Stimulated activated CD8-positive, alpha-beta memory T cell treated with anti-CD3 and anti-CD28 coated beads, Interleukin-15, amount 100 ng/mL, for 1 hour (primary cell): ENCODE data around the gene FLAD1.

Experiments used
- DNase-seq: peaks from one replicate; pipeline ENCODE4 v3.0.0-alpha.2; 2020; ENCODE audit warnings: low read depth

The FLAD1 gene

GRCh38 chr1:154952664-154953063 lies 30.5 kb upstream of the FLAD1 start:
- DNase-seq = no peak

DNA sequence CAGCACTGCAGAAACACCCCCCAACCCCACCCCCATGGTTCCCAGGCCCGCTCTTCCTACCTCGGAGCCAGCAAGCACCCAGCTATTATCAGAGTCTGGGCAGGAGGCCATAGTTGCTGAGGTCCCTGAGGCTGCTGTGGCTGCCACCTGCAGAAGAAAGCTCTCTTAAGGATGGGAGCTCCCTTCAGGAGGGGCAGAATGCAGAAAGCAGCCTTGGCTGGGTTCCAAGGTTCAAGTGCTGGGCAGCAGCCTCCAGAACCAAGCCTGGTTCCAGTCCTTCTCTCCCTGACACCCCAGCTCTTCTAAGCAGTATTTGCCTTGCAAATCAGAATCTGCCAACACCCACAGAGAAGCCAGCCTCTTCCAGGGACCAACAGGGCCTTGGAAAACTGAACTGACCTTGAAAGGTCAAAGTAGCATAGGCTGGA lies 29.5 kb upstream of the FLAD1 start:
- DNase-seq = no peak

GRCh38 chr1:154954541-154954940 lies 28.6 kb upstream of the FLAD1 start:
- no peak for DNase-seq

DNA sequence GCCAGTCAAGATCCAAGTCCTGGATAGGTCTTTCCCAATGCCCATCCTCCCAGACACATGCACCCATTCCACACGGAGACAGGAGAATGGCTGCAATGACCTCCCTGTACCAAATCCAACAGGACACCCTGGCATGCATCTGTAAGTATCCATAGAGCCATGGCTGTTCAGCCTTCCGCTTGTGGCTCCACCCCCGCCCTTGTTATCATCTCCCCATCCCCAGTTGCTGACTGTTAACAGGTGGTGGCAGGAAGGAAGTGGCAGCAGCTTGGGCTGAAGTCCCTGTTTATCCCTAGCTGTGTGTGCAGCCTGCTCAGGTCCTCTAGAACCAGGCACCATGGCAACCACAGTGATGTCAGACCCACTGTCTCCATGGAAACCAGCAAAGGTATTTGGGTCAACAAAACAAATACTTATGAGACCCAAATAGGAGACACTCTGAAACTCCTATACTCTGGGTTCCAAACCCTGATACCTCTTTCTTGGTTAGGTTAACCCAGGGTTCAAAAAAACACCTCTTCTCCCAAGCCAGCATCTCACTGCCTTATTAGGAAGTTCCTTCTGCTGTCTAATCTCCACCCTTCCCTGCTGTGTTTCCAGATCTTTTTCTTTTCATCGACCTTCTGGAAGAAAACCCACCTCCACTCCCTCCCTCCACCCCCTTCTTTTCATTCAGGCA lies 28.0 kb upstream of the FLAD1 start:
- peak; percentile 80 for DNase-seq

- DNase-seq = peak; percentile 68
These were observed 27.2 kb upstream of the FLAD1 start, which contains the start of gene PBXIP1 for GRCh38 chr1:154955718-154956543. TSS of gene PBXIP1 (minus strand) at chr1:154956099. CDS start at chr1:154953721, 2,378 bp downstream.

- DNase-seq = no peak
These were observed 26.6 kb upstream of the FLAD1 start for GRCh38 chr1:154956544-154956941.

DNA sequence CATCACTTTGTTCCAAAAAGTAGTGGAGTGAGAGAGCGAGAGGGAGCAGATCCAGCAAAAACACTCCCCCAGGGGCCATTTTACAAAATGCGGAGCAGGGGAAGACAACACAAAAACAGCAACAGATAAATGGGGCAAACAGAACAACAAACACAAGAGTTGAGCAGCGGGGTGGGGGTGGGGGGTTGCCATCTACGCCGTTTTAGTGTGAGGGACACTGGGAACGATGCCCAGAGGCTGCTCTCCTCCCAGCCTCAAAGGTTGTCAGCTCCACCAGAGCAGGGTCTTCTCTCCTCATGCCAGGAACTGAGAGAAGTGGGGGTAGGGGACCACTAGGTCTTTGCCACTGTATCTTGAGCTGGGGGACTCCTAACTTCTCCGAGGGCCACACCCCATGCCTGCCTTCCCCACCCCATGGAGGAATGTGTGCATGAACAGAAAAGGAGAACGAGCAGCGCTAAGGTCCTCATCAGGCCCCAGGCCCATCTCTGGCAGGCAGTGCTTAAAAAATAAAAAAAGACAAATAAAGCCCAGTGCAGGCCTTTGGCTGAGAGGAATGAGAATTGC lies 26.0 kb upstream of the FLAD1 start:
- no peak for DNase-seq

DNA sequence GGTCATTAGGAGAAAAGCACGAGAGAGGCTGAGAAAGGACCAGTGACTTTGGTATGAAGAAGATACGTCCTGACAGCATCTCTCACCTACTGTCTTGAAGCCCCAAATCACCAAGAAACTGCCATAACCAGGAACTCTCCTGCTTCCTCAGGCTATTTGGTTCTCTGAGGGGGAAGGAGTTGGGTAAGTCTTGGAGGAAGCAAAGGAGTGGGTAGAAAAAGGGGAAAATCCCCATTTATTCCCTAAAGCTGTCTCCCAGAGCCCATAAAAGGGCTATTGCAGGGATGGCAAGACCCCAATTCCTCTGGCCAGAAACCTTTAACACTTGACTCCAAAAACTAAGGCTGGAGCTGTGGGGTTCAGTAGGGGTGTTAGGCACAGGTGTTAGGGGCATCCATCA lies 25.1 kb upstream of the FLAD1 start:
- DNase-seq = no peak

GRCh38 chr1:154958681-154959425 lies 24.3 kb upstream of the FLAD1 start:
- no peak for DNase-seq

GRCh38 chr1:154959426-154959780 lies 23.7 kb upstream of the FLAD1 start:
- no peak for DNase-seq

GRCh38 chr1:154960446-154961136 lies 22.6 kb upstream of the FLAD1 start:
- no peak for DNase-seq

GRCh38 chr1:154961207-154962155 lies 21.7 kb upstream of the FLAD1 start, which contains the start of gene PYGO2:
TSS of gene PYGO2 (minus strand) at chr1:154961782. CDS start at chr1:154961576, 206 bp downstream.
- DNase-seq = peak; percentile 44

DNA sequence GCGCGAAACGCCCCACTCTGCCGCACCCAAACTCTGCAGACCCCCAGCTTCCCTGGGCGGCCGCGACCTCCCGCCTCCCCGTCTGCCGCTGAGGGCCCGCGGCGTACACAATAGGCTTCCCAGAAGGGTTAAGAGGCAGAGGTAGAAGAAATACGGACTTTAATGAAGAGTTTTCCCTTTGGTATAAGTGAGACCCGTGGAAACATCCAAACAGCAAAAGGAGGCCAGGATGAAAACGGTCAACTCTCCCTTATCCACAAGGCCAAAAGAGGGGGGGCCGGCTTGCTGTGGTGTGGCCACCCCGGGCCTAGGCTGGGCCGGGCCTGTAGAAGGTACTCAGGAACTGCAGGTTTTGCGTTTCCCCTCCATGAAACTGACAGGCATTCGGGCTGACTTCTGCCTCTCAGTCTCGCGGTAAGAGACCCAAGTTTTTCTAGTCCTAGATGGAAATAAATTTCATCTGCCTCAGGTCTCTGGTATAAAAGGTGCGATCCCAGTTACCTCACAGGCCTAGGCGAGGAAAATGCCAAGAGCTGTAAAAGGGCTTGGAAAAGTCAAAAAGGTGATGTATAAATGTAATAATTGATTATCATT lies 20.9 kb upstream of the FLAD1 start:
- DNase-seq = no peak

DNA sequence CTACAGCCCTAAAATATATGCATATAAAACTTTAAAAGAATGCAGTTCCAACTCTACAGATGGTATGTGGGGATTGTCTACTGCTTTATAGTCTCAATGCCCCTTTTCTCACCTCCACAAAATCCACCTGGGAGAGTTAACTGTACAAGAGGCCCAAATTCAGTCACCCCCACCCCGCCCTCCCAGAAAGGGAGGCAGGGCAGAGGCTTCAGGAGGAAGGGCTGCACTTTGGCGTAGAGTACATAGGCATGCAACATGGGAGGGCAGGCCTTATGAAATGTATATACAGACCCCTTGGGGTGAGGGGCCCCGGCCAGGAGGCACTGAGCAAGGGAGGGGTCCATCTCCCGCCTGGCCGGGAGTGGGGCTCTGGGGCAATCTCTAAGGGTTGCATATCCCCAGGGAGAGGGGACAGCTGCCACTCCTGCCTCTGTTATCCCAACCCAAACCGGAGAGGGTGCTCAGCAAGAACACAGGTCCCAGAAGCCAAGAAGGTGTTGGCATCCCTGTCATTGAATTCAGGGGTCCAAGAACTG lies 20.3 kb upstream of the FLAD1 start:
- DNase-seq = no peak

DNA sequence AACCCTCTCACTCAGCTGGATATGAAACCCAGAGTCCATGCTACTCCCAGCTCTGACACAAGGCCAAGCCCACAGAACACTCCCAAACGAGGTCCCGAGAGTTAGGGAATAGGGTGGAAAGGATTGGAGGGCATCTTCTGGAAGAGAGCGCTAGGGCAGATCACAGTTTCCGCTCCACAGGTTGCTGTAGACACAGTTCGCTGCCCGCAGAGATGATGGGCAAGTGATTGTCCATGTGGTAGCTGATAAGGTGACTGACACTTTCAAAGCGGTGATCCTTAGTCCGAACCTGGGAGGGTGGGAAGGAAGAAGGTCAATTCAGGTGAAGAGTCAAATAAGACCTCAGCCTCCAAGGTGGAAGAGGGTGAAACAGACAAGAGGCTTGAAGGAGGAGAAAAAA lies 19.5 kb upstream of the FLAD1 start:
- no peak for DNase-seq

- no peak for DNase-seq
These were observed 18.8 kb upstream of the FLAD1 start for GRCh38 chr1:154964359-154964758.

DNA sequence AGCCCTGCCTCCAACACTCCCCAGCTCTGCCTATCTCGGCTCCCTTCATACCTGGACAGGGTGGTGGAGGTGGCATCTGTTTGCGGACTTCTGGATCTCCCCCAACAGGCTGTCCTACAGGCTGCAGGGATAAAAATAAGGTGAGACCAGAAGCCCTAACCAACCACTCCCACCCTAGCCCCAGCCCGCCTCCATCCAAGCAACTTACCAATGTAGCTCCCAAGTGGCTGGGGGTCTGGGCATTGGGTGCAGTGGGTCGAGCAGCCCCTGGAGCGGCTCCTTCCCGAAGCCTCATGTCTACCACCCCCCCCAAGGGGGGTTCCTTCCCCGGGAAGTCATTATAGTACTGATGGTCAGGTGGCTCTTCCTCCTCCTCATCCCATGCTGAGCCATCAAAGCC lies 17.0 kb upstream of the FLAD1 start:
- DNase-seq = no peak

DNA sequence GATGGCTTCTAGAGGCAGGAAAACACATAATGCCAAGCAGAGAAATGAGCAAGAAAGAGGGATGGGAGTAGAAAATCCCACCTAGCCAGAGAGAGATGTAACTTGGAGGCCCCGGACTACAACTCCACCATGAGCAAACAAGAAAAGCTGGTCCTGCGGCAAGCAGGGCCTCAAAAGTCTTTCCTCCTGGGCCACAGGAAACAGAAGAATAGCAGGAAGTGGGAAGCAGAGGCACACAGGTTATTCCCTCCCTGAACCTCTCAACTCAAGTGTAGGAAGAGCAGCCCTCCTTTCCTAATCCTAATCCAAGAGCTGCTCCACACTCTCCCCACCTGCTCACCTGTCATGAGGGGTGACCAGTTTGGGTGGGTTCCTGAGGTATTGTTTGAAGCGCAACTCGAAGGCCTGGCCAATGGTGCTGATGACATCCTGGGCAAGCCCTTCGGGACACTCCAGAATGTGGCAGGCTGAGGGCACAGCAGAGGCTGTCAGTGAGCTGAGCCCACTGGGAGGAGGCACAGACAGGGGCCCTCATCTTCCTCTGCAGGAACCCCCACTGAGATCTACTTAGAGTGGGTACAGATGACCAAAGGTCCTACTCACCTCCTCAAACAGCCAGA lies 15.7 kb upstream of the FLAD1 start:
- no peak for DNase-seq

GRCh38 chr1:154968731-154969130 lies 14.4 kb upstream of the FLAD1 start:
- DNase-seq = no peak
